ENCODE data around the gene FLII.

FLII gene

DNA sequence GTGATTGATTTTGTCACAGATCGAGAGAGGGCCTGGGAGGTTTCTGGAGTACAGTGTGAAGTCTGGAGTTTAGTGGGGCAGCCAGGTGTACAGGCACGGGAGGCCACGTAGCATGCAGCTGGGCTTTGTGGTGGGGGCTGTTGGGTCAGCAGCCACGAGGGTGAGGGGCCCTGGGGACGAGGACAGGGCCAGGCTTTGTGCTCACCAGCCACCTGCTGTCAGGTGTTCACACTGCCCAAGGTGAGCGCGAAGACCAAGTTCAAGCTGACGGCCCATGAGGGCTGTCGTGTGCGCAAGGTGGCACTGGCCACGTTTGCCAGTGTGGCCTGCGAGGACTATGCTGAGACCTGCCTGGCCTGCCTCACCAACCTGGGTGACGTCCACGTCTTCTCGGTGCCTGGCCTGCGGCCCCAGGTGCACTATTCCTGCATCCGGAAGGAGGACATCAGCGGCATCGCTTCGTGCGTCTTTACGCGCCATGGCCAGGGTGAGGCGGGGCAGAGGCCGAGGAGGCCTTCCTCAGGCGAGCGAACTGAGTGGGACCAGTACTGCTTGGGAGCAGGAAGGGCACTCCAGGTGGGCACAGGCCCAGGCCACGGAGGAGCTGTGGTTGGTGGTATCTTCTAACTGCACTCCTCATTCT, 17.2 kb downstream of the FLII start:
- no peak for DNase-seq

DNA sequence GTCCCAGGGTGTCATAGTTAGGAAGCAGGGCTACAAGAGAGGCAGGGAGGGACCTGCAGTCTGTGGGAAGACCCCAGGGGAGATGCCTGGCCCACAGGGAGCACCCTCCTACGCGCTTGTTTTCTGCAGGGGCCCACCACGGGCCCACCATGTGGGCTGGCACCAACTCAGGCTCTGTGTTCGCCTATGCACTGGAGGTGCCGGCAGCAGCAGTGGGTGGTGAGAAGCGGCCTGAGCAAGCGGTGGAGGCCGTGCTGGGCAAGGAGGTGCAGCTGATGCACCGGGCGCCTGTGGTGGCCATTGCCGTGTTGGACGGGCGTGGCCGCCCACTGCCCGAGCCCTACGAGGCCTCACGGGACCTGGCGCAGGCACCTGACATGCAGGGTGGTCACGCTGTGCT, 18.1 kb downstream of the FLII start:
- no peak for DNase-seq

DNA sequence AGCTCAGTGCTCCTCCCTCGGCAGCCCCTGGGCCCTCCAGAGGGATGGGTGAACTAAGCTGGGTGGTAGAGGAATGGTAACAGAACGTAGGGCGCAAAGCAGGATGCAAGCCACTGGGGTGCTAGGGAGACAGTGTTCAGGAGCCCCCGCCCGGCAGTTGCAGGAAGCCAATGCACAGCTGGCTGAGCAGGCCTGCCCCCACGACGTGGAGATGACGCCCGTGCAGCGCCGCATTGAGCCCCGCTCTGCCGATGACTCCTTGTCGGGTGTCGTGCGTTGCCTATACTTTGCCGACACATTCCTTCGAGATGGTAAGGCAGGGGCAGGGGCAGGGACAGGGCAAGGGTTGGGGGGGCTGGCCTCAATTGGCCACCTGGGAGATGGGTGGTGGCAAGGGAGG, 20.2 kb downstream of the FLII start:
- DNase-seq: no peak

DNA sequence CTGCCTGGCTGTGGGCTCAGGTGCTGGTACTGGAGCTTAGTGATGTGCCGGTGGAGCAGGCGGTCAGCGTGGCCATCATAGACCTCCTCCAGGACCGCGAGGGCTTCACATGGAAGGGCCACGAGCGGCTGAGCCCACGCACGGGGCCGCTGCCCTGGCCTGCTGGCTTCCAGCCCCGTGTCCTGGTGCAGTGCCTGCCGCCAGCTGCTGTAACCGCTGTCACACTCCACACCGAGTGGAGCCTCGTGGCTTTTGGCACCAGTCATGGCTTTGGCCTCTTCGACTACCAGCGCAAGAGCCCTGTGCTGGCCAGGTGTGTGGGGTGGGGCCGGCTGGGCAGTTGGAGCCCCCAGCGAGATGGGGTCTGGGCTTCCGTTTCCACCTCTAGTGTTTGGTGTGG, 21.1 kb downstream of the FLII start:
- no peak for DNase-seq

DNA sequence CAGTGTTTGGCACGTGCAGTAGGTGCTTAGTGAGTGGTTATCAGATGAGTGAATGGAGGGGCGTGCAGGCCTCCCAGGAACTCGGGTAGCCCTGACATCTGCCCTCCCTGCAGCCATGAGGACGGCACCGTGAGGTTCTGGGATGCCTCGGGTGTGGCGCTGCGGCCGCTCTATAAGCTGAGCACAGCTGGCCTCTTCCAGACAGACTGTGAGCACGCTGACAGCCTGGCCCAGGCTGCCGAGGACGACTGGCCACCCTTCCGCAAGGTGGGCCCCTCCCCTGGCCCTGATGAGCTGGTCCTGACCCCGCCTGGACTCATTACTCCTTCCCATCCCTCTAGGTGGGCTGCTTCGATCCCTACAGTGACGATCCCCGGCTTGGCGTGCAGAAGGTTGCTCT, 22.0 kb downstream of the FLII start:
- no peak for DNase-seq

DNA sequence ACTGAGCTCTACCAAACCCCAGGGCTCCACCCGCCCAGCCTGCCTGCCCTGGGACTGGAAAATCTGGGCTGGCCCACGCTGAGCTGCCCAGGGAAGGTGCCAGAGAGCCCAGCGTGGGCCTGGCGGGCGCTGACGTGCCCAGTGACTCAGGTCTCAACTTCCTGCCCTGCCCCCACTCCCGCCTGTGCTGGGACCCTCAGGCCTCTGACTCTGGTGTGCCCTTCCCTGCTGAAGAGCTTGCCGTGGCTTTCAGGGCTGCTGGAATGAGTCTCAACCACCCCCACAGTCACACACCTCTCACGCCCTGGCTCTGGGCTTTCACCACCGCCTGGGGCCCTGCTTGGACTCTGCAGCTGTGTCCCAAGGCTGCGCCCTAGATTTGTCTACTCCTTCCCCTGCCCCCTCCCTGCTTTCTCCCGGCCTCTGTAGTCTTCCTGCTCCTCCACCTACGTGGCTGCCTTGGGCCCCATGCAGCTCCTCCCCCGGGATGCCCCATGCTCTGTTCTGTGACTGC, 22.7 kb downstream of the FLII start:
- no peak for DNase-seq

DNA sequence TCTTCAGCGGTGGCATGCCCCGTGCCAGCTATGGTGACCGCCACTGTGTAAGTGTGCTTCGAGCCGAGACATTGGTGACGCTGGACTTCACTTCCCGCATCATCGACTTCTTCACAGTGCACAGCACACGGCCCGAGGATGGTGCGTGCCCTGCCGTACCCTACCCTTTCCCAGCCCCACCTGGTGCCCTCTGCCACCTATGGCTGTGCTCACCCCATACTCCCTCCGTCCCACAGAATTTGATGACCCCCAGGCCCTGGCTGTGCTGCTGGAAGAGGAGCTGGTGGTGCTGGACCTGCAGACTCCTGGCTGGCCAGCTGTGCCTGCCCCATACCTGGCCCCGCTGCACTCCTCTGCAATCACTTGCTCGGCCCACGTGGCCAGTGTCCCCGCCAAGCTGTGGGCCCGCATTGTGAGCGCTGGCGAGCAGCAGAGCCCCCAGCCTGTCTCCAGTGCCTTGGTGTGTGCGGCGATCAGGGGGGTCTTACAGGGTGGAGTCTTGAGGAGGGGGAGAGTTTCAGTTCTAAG, 23.6 kb downstream of the FLII start:
- no peak for DNase-seq

DNA sequence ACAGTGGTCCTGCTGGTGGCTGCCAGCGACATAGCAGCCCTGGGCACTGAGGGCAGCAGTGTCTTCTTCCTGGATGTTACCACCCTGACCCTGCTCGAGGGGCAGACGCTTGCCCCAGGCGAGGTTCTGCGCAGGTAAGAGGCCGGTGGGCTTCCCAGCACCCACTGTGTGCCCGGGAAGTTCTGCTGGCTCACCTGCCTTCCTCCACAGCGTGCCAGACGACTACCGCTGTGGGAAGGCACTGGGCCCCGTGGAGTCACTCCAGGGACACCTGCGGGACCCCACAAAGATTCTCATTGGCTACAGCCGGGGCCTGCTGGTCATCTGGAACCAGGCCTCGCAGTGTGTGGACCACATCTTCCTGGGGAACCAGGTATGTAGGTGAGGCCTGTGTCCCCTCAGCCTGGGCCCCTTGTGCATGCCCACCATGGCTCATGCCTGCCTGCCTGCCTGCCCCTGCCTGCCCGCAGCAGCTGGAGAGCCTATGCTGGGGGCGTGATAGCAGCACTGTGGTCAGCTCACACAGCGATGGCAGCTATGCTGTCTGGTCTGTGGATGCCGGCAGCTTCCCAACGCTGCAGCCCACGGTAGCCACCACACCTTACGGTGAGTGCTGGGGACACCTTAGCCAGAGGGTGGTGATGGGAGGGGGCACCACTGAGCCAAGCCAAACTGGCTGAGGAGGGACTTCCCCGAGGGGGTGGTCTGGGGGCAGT, 24.6 kb downstream of the FLII start:
- DNase-seq: no peak

DNA sequence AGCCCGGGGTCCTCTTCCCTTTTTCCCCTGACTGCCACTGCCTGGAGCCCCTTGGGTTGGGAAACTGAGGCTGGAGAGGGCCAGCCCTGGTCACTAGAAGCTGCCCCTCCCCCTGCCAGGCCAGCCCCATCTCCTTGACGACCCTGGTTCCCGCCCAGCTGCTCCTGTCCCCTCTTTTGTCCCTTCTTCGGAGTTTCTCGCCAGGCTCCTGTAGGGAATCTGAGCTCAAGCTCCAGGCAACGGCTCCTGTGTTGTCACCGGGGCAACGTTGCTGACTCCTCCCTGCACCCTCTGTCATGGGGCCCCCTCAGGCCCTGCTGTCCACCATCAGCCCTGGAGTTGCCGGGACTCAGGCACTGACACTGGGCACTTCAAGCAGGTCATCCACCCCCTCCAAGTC, 27.4 kb downstream of the FLII start:
- DNase-seq: no peak

DNA sequence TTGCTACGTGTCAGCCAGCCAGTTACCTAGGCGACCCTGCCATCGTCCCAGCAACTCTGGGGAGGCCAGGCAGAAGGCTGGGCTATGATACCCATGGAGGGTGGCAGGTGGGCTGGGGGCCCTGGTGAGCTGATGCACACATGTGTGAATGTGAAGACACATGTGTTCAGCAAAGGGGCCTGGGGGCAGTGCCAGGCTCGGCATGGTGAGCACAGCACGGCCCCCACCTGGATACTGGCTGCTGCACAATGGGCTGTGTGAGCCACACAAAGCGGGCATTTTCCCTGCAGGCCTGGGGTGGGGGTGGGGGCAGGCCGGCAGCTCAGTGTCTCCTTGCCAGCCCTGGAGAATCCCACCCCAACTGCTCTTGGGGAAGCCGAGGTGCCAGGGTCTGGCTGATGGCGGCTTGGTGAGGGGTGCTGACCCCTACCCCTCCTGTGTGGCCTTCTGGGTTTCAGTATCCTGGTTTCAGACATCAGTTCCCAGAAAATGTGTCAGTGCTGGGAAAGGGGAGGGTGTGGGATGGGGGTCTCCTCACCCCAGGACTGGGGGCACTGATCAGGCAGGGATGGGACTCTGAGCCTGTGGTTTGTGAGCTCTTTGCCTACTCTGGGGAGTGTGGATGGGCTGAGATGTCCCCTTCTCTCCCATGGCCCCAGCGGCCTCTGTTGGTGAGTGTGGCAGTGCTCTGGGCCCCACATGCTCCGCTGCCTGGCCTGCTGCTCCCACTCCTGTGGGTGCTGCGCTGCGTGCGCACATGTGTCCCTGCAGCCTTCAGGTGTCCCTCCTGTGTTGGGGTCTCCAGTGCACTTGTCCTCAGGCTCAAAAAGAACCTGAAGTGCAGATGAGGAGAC, 28.0 kb downstream of the FLII start:
- DNase-seq: no peak

DNA sequence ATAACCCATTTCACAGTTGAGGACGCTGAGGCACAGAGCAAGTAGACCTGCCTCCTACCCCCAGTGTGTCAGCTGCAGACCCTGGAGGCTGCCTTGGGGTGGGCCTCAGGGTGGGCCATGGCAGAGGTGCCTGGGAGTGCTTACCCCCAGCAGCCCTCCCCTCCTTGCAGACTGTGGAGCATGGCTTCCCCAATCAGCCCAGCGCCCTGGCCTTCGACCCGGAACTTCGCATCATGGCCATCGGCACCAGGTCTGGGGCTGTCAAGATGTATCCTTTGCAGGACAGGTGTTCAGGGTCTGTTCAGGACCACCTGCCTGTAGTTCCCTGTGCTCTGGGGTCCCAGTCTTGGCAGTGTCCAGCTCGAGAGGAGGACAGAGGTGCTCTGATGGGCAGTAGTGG, 28.8 kb downstream of the FLII start:
- DNase-seq: no peak

DNA sequence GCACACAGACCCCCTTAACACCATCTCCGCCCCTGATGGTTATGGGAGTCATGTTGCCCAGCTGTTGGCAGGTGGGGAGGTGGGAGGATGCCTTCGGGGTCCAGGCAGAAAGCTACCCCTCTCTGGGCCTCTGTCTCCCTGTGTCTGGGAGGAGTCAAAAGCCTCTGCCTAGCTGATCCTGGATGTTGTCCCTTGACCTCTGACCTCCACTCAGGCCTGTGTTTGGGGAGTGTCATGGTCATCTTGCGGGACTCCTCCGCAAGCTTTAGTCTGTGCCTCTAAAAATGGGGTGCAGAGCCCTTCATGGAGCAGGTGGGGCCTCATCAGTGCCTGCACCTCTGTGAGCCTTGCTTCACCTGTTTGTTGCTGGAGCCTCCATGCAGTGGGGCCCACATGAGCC, 29.3 kb downstream of the FLII start:
- DNase-seq: no peak

DNA sequence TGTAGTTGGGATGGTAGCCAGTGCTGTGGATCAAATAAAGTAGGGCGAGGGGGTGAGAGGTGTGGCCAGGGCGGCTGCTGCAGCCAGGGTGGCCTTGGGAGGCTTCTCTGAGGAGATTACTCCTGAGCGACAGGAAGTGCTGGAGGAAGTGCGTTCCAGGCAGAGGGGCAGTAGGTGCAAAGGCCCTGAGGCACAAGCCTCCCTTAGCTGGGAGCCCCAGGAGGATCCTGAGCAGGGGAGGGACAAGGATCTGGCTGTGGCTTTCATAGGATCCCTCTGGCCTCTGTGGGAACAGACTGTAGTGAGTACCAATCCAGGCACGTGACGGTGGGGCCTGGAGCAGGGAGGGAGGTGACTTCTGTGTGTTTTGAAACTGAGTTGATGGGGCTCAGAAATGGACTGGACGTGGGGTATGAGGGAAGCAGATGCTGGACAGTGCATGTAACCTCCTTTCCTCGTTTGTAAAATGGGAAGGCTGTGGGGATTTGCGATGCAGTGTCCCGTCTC, 30.3 kb downstream of the FLII start:
- no peak for DNase-seq

DNA sequence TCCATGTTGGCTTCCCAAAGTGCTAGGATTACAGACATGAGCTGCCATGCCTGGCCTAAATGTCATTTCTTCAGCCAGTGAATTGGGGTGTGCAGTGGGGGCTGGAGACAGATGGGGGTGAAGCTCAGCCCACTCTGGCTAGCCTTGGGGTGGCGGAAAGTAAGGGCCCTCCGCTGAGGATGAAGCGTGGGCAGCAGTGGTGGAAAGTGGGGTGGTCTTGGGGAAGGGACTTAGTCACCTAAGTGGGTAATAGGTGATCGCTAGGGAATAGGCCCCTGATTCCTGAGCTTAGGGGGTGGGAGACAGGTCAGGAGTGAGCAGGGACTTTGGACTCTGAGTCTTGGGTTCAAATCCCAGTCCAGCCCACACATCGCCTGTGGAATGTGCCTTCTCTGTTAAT, 30.9 kb downstream of the FLII start:
- DNase-seq: no peak

DNA sequence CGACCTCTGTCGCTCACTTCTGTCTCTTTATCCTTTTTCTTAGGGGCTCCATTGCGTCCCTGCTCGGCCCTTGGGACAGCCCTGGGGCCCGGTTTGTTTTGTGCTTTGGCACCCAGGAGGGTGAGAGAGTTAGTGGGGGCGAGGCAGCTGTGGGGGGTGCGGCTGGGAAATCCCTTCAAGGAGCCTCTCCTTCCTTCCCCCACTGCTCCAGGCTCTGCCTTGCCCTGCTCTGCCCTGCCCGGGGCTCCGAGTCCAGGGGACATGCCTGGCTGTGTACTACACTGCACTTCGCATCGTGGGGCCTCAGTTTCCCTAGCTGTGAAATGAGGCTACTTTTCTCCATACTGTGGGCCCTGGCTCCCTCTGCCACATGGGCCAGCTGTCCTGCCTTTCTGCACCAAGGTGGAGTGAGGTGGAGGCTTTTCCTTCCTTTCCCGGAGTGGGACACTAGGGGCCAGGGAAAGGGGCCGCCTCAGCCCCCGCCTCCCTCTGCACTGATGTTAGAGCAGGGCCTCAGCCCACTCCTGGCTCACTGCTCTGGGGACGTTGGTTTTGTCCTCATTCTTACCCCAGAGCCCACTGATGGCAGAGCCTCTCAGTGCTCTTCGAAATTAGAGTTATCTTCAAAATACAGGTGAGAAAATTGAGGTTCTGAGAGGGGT, 32.1 kb downstream of the FLII start:
- DNase-seq: no peak

DNA sequence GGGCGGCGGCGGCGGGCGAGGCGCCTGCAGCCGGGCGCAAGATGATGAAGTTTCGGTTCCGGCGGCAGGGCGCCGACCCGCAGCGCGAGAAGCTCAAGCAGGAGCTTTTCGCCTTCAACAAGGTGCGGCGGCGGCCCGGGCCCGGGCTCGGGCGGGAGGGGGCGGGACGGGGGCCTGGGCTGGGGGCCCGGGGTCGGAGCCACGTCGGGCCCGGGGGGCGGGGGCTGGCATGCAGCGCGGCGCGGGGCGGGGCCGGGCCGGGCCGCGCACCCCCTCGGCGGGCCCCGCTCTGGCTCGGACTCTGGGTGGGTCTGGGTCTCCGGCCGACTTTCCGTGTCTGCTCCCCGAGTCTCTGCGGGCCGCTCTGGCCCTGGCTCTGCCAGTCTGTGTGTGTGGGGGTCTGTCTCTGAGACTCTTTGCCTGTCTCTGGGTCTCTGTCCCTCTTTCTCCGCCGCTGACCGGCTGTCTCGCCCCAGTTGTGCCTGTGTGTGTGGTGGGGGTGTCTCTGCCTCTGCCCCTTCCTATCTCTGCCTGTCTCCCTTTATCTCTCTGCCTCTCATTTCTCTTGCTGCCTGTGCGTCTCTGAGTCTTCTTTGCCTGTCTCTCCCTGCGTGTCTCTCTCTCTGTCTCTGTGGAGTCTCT, 32.8 kb downstream of the FLII start:
- no peak for DNase-seq

DNA sequence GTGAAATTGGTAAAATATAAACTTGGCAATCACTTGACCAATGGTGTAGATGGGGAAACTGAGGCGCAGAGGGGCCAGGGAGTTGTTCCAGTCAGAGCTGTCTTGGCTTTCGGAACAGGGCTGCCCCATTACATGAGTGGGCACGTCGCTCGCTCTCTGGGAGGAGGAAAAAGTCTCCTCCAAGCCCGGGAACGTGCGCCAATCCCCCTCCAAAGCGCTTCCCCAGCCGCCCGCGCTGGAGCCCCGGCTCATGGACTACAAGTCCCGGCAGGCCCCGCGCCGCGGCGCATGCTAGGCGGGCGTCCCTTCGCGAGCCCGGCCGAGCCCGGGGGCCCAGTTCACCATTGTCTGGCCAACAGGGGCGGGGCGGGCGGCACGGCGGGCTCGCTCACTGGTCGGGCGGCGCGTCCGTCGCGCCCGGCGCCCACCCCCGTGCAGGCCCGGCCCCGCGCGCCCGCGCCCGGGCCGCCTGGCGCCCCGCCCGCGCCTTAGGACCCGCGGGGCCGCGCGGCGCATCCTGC, 33.4 kb downstream of the FLII start, which contains the start of gene LLGL1:
TSS of gene LLGL1 (plus strand) at position 515 of the 521 bp plus-strand sequence. CDS start 48 bp downstream, outside the sequence.
- DNase-seq: peak; percentile 96

DNA sequence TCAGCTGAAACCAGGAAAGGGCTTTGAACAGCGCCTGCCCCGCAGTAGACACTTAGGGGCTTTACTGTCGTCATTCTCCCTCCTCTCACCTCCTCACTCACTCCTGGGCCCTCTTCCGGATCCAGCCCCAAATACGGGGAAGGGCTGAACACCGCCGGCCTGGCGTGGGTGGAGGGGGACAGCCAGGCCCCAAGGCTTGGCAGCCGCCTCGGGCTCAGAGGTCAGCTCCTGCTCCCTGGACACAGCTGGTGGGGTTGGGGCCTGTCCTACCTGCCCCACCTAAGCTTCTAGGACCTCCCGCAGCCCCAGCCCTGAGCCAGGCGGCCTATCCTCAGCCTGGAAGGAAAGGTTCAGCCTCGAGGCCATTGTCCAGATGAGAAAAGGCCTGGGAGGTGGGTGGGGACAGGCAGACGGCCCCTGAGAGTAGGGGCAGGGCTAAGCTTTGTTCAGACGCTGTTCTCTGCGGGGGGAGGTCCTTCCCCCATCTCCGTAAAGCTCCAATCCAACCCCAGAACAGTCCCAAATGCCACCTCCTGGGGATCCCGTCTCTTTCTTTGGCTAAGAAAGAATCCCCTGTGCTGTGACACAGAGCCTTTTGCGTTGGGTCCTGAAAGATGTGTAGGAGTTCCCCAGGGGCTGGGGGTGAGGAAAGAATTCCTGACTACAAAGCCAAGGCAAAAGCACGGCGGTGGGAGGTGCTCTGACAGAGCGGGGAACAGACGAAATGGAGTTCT, 34.0 kb downstream of the FLII start:
- DNase-seq: no peak

DNA sequence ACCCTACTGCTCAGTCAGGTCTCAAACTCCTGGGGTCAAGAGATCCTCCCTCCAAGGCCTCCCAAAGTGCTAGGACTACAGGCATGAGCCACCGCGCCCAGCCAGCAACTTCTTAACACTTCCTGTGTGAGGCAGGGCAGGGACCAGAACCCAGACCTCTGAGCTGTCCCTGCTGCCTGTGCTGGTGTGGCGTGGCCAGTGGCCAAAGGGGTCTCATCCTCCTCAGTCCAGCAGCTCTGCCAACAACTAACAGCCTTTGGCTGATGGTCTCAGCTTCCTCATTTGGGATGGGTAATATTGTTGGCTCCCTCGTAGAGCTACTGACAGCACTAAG, 34.5 kb downstream of the FLII start:
- no peak for DNase-seq

DNA sequence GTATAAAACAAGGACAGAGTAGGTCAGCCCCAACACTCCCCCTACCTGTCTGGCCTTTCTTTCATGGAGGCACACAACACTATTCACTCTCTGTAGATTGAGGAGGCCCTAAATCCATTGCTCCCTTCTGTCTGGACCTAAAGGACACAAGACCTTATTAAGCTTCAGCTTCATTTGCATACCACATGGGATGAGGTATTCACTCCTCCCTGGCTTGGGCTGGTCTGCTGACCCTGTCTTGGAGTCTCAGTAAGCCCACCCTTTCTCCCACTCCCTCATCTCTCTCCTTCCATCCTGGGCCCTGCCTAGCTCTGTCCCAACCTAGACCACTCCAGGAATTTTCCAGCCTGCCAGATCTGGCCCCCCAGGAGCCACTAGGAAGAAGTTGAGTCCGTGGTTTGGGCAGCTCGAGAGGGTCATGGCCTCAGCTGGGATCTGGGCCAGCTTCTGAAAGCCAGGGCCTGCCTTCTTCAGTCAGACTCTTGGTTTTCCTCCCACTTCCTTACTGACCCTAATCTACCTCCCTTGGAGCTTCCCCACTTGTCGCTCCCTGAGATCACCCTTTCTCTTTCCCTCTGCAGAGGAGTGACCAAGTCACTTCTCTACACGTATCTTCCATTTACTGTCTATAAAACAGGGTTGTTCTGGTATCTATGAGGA, 39.7 kb downstream of the FLII start:
- DNase-seq: no peak

Measured in activated naive CD4-positive, alpha-beta T cell treated with anti-CD3 and anti-CD28 coated beads, Interleukin-2, amount 50 U/mL, for 16 hours (primary cell).